Caco-2 (cell line): ENCODE measurements around the gene IMPDH1. TPM values are rescaled to one million over a fixed set of nuclear protein-coding genes. Genes with fewer than 3 reads are reported as not detected.

ENCODE experiments used
- BruUV-seq: library from RNA; stranded (reverse); fragments of 400-500 nt; replicated peaks from 2 replicates; lab custom pipeline; 2021; lab: Mats Ljungman, UMichigan
- CTCF ChIA-PET: fragments of 300-600 bp; sonication (Branson Sonifier 250); formaldehyde crosslinking; loops from one replicate; lab custom pipeline; 2022; ENCODE audit warnings: antibody characterized with exemption; lab: Charles Lee
- POLR2A ChIA-PET: fragments of 300-600 bp; sonication (Branson Sonifier 250); formaldehyde crosslinking; loops from one replicate; lab custom pipeline; 2022; ENCODE audit warnings: antibody characterized with exemption; lab: Charles Lee
- DNase-seq, 2 experiments: peaks; one replicate each; pipeline versions ENCODE4 v3.0.0 to v3.0.0-alpha.2; 2020 to 2022
- H3K27me3 ChIP-seq: replicated peaks from 2 replicates; pipeline ENCODE4 v1.6.0; 2011; ENCODE audit warnings: low read length; ENCODE audit not compliant: control insufficient read depth, insufficient read depth
- H3K36me3 ChIP-seq: 2 replicates; pipeline ENCODE4 v1.5.1; 2011; ENCODE audit warnings: low read length; ENCODE audit not compliant: control insufficient read depth, insufficient read depth
- H3K4me1 ChIP-seq: fragments of 250-450 bp; sonication (Bioruptor Pico); 2 replicates; pipeline ENCODE4 v1.5.1; 2020; ENCODE audit warnings: mild to moderate bottlenecking
- H3K4me3 ChIP-seq: 2 replicates; pipeline ENCODE4 v1.5.1; 2011; ENCODE audit warnings: low read depth, mild to moderate bottlenecking, control low read depth, low read length
- H3K9me3 ChIP-seq: fragments of 250-450 bp; sonication (Bioruptor Pico); 2 replicates; pipeline ENCODE4 v1.5.1; 2020; ENCODE audit warnings: mild to moderate bottlenecking, moderate library complexity
- H3K27ac Mint-ChIP-seq: one replicate; pipeline ENCODE4 v1.8.0; 2022; ENCODE audit warnings: mixed read lengths; ENCODE audit not compliant: unreplicated experiment
- H3K27me3 Mint-ChIP-seq: one replicate; pipeline ENCODE4 v1.8.0; 2022; ENCODE audit warnings: mixed read lengths; ENCODE audit not compliant: insufficient read depth, unreplicated experiment
- H3K36me3 Mint-ChIP-seq: one replicate; pipeline ENCODE4 v1.8.0; 2022; ENCODE audit warnings: mild to moderate bottlenecking, mixed read lengths; ENCODE audit not compliant: insufficient read depth, unreplicated experiment
- H3K4me1 Mint-ChIP-seq: one replicate; pipeline ENCODE4 v1.8.0; 2022; ENCODE audit warnings: low read depth, mixed read lengths; ENCODE audit not compliant: unreplicated experiment
- H3K4me3 Mint-ChIP-seq: one replicate; pipeline ENCODE4 v1.8.0; 2022; ENCODE audit warnings: mild to moderate bottlenecking, moderate library complexity, mixed read lengths; ENCODE audit not compliant: unreplicated experiment
- H3K9me3 Mint-ChIP-seq: one replicate; pipeline ENCODE4 v1.8.0; 2022; ENCODE audit warnings: mixed read lengths; ENCODE audit not compliant: unreplicated experiment
- intact Hi-C: fragments of 100-400 bp; cut with micrococcal nuclease; formaldehyde crosslinking; loops from one replicate; pipeline ENCODE4 v1.10.0; 2022; ENCODE audit not compliant: unreplicated experiment
- total RNA-seq: library from RNA; stranded (reverse); gene quantifications from 2 replicates; pipeline ENCODE4 v1.2.3, GENCODE V29; 2022
- TF ChIP-seq, protein P1 (sequence below), 2 experiments: fragments of 200-600 bp in 1 of 2; IDR thresholded peaks; 1 replicate in 1 of 2; 2 replicates in 1 of 2; pipeline versions ENCODE4 v1.5.1 to v1.8.0; 2011 to 2022; ENCODE audit warnings: antibody characterized with exemption in 1 of 2, control low read depth in 1 of 2, inconsistent platforms in 1 of 2, low read depth in 1 of 2, low read length in 1 of 2, mild to moderate bottlenecking in 1 of 2, moderate library complexity in 1 of 2; ENCODE audit not compliant: insufficient read depth in 1 of 2, severe bottlenecking in 1 of 2, unreplicated experiment in 1 of 2

The IMPDH1 gene
- total RNA-seq, 1 experiment from 2014 or later: 43.5 TPM

DNA sequence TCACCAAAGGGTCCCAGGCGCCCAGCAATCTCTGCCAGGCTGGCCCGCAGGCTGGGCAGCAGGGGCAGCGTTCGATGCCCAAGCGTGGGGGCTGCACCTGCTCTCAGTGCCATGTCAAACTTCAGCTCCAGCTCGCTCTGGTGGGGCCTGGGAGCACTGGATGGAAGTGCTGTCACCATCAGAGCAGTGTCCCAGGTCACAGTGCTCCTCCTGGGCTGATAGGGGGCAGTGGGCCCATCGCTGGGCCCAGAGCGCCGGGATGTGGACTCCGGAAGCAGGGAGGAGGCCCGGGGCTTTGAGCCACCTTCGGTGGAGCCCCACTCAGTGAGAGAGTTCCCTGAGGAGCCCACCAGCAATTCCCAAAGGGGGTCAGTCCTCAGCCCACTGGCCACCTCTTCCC lies 50.4 kb downstream of the IMPDH1 start:
- no peaks in the 10 kb centered on the region for H3K36me3 ChIP-seq
- H3K9me3 ChIP-seq: no peaks in the 10 kb centered on the region
- ChIA-PET POLR2A (no interaction called here), CTCF (interaction anchor here (0.5 to 1.1 kb wide), 2 partner anchors 12 to 1695 kb away, joined by 3 to 8 read pairs; no protein-coding TSS in a partner anchor)
- Mint-ChIP-seq H3K27me3 (peaks cover 15% of the 10 kb centered on the region), H3K27ac (no peak overlapping the region), H3K9me3 (no peaks in the 10 kb centered on the region), H3K36me3 (peaks cover 7% of the 10 kb centered on the region), H3K4me1 (no peaks in the 10 kb centered on the region), H3K4me3 (no peak overlapping the region)
- BruUV-seq: no TSS peak
- TF ChIP-seq, protein P1, sequence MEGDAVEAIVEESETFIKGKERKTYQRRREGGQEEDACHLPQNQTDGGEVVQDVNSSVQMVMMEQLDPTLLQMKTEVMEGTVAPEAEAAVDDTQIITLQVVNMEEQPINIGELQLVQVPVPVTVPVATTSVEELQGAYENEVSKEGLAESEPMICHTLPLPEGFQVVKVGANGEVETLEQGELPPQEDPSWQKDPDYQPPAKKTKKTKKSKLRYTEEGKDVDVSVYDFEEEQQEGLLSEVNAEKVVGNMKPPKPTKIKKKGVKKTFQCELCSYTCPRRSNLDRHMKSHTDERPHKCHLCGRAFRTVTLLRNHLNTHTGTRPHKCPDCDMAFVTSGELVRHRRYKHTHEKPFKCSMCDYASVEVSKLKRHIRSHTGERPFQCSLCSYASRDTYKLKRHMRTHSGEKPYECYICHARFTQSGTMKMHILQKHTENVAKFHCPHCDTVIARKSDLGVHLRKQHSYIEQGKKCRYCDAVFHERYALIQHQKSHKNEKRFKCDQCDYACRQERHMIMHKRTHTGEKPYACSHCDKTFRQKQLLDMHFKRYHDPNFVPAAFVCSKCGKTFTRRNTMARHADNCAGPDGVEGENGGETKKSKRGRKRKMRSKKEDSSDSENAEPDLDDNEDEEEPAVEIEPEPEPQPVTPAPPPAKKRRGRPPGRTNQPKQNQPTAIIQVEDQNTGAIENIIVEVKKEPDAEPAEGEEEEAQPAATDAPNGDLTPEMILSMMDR (IDR thresholded peaks at IDR 0.05; ENCODE audit: insufficient read depth in 1 of 2, low read depth in 1 of 2, low read length in 1 of 2, severe bottlenecking in 1 of 2, unreplicated experiment in 1 of 2): no peak
- no peaks in the 10 kb centered on the region; the same call in none of the 2 replicates for H3K27me3 ChIP-seq
- intact Hi-C loops: no loop called here
- no peak overlapping the region for H3K4me3 ChIP-seq
- 0 out of 2 replicates have a peak, but pooled peaks cover 8% of the 10 kb centered on the region for H3K4me1 ChIP-seq
- DNase-seq: no peak

DNA sequence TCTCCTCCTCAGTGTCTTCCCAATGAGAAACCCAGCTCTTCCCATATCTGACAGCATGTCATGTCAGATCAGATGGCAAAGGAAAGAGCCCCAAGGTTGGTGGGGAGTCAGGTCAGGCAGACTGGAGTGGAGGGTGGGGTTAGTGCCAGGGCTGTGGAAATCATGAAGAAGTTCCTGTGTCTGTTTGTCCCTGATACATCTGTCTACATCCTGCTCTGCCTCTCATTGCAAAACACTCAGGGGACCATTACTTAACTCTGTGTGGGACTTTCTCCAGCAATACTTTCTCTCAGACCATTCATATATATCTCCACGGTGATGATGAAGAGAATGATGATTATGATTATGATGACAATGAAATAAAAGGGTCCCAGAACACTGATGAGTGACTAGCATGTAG lies 51.5 kb downstream of the IMPDH1 start:
- Mint-ChIP-seq H3K27ac (no peak overlapping the region), H3K9me3 (no peaks in the 10 kb centered on the region), H3K4me1 (no peaks in the 10 kb centered on the region), H3K36me3 (peaks cover 7% of the 10 kb centered on the region), H3K27me3 (peaks cover 17% of the 10 kb centered on the region), H3K4me3 (no peak overlapping the region)
- ChIA-PET CTCF (interaction anchor here (0.5 to 1.9 kb wide), 2 partner anchors 11 to 64 kb away, joined by 3 to 7 read pairs; no protein-coding TSS in a partner anchor), POLR2A (no interaction called here)
- H3K9me3 ChIP-seq: no peaks in the 10 kb centered on the region
- H3K36me3 ChIP-seq: no peaks in the 10 kb centered on the region
- 0 out of 2 replicates have a peak, but pooled peaks cover 8% of the 10 kb centered on the region for H3K4me1 ChIP-seq
- intact Hi-C loops: no loop called here
- BruUV-seq: no TSS peak
- H3K27me3 ChIP-seq: no peaks in the 10 kb centered on the region; the same call in 1 of the 2 replicates
- DNase-seq: no peak
- TF ChIP-seq, protein P1 (IDR thresholded peaks at IDR 0.05; ENCODE audit: insufficient read depth in 1 of 2, low read depth in 1 of 2, low read length in 1 of 2, severe bottlenecking in 1 of 2, unreplicated experiment in 1 of 2): no peak
- no peak overlapping the region for H3K4me3 ChIP-seq

DNA sequence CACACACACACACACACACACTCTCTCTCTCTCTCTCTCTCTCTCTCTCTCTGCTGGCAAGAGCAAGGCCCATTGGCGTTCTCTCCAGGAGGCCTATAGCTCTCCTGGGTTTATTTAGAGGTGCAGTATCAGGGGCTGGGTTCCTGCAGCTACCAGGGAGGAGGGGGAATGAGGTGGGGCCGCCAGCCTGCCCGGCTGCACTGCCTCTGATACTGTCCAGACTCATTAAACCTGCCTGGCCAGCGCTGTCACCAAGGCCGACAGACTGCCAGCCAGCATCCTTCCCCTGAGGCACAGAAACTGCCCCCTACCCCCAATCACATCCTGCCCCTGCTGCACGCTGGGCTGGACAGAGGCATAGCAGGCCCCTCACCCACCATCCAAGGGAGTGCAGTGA lies 52.6 kb downstream of the IMPDH1 start:
- H3K4me3 ChIP-seq: no peak overlapping the region
- intact Hi-C loops: no loop called here
- Mint-ChIP-seq H3K27ac (no peak overlapping the region), H3K4me1 (no peaks in the 10 kb centered on the region), H3K4me3 (no peak overlapping the region), H3K27me3 (peaks cover 13% of the 10 kb centered on the region), H3K36me3 (peaks cover 7% of the 10 kb centered on the region), H3K9me3 (no peaks in the 10 kb centered on the region)
- H3K36me3 ChIP-seq: no peaks in the 10 kb centered on the region
- TF ChIP-seq, protein P1 (IDR thresholded peaks at IDR 0.05; ENCODE audit: insufficient read depth in 1 of 2, low read depth in 1 of 2, low read length in 1 of 2, severe bottlenecking in 1 of 2, unreplicated experiment in 1 of 2): no peak
- DNase-seq: no peak
- no peaks in the 10 kb centered on the region for H3K9me3 ChIP-seq
- POLR2A ChIA-PET: no interaction called here
- CTCF ChIA-PET: interaction anchor here (1.9 kb wide), 1 partner anchor 10 kb away, joined by 7 read pairs; no protein-coding TSS in a partner anchor
- H3K27me3 ChIP-seq: no peaks in the 10 kb centered on the region
- H3K4me1 ChIP-seq: 0 out of 2 replicates have a peak, but pooled peaks cover 8% of the 10 kb centered on the region
- no TSS peak for BruUV-seq
